ENCODE data around the gene PI4K2B. TPM values are rescaled to one million over a fixed set of nuclear protein-coding genes. Genes with fewer than 3 reads are reported as not detected.
"Not testable (repeated sequence)": the region's sequence is repeated elsewhere in the genome, so short reads cannot be mapped to it uniquely, and the experiment has no call there.

PI4K2B gene
- total and polyA plus RNA-seq, 2 experiments from 2014 or later = 11.8 to 44.1 TPM

GRCh38 chr4:25238052-25238451, 4.2 kb downstream of the PI4K2B start:
- Histone ChIP-seq H4K20me1 (ENCODE audit: insufficient read depth, poor library complexity, severe bottlenecking) (no peaks in the 10 kb centered on the region), H3K9me3 (ENCODE audit: low read depth) (no peaks in the 10 kb centered on the region), H3K27ac (no peak overlapping the region), H3K4me1 (ENCODE audit: insufficient read depth) (peaks cover 14% of the 10 kb centered on the region), H3K36me3 (replicated peaks; ENCODE audit: insufficient read depth, low read depth) (no peaks in the 10 kb centered on the region), H3K79me2 (peaks cover 74% of the 10 kb centered on the region), H3K4me3 (no peak overlapping the region), H3K4me2 (no peak overlapping the region), H3K27me3 (no peaks in the 10 kb centered on the region), H3K9me2 (replicated peaks; ENCODE audit: insufficient read depth) (no peaks in the 10 kb centered on the region), H2AFZ (no peak overlapping the region)
- 100% methylated on average over 1 of the region's 1 CpG for WGBS (ENCODE audit: low lambda C conversion rate, missing lambda C conversion rate)
- TF ChIP-seq CTCF (IDR thresholded peaks at IDR 0.05; ENCODE audit: poor library complexity) (no peak), EZH2phosphoT487 (IDR thresholded peaks at IDR 0.05; ENCODE audit: low read depth, severe bottlenecking, unreplicated experiment) (no peak)
- no peak for DNase-seq (ENCODE audit: low spot score)

GRCh38 chr4:25239528-25239927, 5.7 kb downstream of the PI4K2B start:
- H3K4me1 ChIP-seq (ENCODE audit: insufficient read depth) = peaks cover 14% of the 10 kb centered on the region
- not testable (repeated sequence) for H3K27ac ChIP-seq; H3K4me2 ChIP-seq; H3K9me2 ChIP-seq (replicated peaks; ENCODE audit: insufficient read depth); H3K36me3 ChIP-seq (replicated peaks; ENCODE audit: insufficient read depth, low read depth); H2AFZ ChIP-seq; H3K4me3 ChIP-seq; DNase-seq (ENCODE audit: low spot score); H3K9me3 ChIP-seq (ENCODE audit: low read depth); H3K27me3 ChIP-seq; H4K20me1 ChIP-seq (ENCODE audit: insufficient read depth, poor library complexity, severe bottlenecking)
- peaks cover 88% of the 10 kb centered on the region for H3K79me2 ChIP-seq
- WGBS (ENCODE audit: low lambda C conversion rate, missing lambda C conversion rate) = 100% methylated on average over 8 of the region's 15 CpGs

GRCh38 chr4:25240754-25241210, 6.9 kb downstream of the PI4K2B start:
- H3K27ac ChIP-seq; H3K4me2 ChIP-seq; H3K4me3 ChIP-seq; H3K9me3 ChIP-seq (ENCODE audit: low read depth); H3K36me3 ChIP-seq (replicated peaks; ENCODE audit: insufficient read depth, low read depth); H3K9me2 ChIP-seq (replicated peaks; ENCODE audit: insufficient read depth); H2AFZ ChIP-seq; H3K27me3 ChIP-seq; H4K20me1 ChIP-seq (ENCODE audit: insufficient read depth, poor library complexity, severe bottlenecking); DNase-seq (ENCODE audit: low spot score): not testable (repeated sequence)
- Histone ChIP-seq H3K79me2 (peaks cover 92% of the 10 kb centered on the region), H3K4me1 (ENCODE audit: insufficient read depth) (peaks cover 10% of the 10 kb centered on the region)
- 65% methylated on average over 1 of the region's 1 CpG for WGBS (ENCODE audit: low lambda C conversion rate, missing lambda C conversion rate)

- not testable (repeated sequence) for H4K20me1 ChIP-seq (ENCODE audit: insufficient read depth, poor library complexity, severe bottlenecking); H3K4me1 ChIP-seq (ENCODE audit: insufficient read depth); H2AFZ ChIP-seq; H3K4me3 ChIP-seq; H3K4me2 ChIP-seq; H3K27me3 ChIP-seq; DNase-seq (ENCODE audit: low spot score); H3K27ac ChIP-seq; H3K9me3 ChIP-seq (ENCODE audit: low read depth); H3K9me2 ChIP-seq (replicated peaks; ENCODE audit: insufficient read depth); H3K36me3 ChIP-seq (replicated peaks; ENCODE audit: insufficient read depth, low read depth)
- peaks cover 83% of the 10 kb centered on the region for H3K79me2 ChIP-seq
- 95% methylated on average over 3 of the region's 3 CpGs for WGBS (ENCODE audit: low lambda C conversion rate, missing lambda C conversion rate)
Observed at GRCh38 chr4:25242195-25242594, 8.4 kb downstream of the PI4K2B start.

GRCh38 chr4:25245181-25245580, 11.3 kb downstream of the PI4K2B start:
- Histone ChIP-seq H3K4me1 (ENCODE audit: insufficient read depth) (no peaks in the 10 kb centered on the region), H4K20me1 (ENCODE audit: insufficient read depth, poor library complexity, severe bottlenecking) (no peaks in the 10 kb centered on the region), H3K4me2 (no peak overlapping the region), H3K9me3 (ENCODE audit: low read depth) (no peaks in the 10 kb centered on the region), H3K36me3 (replicated peaks; ENCODE audit: insufficient read depth, low read depth) (no peaks in the 10 kb centered on the region), H3K4me3 (no peak overlapping the region), H2AFZ (no peak overlapping the region), H3K79me2 (peaks cover 72% of the 10 kb centered on the region), H3K27ac (no peak overlapping the region), H3K27me3 (no peaks in the 10 kb centered on the region), H3K9me2 (replicated peaks; ENCODE audit: insufficient read depth) (no peaks in the 10 kb centered on the region)
- TF ChIP-seq EZH2 (IDR thresholded peaks at IDR 0.05; ENCODE audit: borderline replicate concordance) (no peak), EZH2phosphoT487 (IDR thresholded peaks at IDR 0.05; ENCODE audit: low read depth, severe bottlenecking, unreplicated experiment) (no peak), CTCF (IDR thresholded peaks at IDR 0.05; ENCODE audit: poor library complexity) (no peak)
- DNase-seq (ENCODE audit: low spot score) = no peak
- 95% methylated on average over 10 of the region's 10 CpGs for WGBS (ENCODE audit: low lambda C conversion rate, missing lambda C conversion rate)
